GM18502 (cell line): ENCODE results near the gene UGCG.

ENCODE experiments used
- ATAC-seq: cut with Tn5 transposase; IDR thresholded peaks from one replicate; pipeline ENCODE4 v1.9.1; 2021; ENCODE audit warnings: mild to moderate bottlenecking; ENCODE audit not compliant: unreplicated experiment, poor library complexity

UGCG gene

GRCh38 chr9:111969622-111970021 lies 73.0 kb downstream of the UGCG start:
- ATAC-seq: no peak

GRCh38 chr9:111970827-111971226 lies 74.2 kb downstream of the UGCG start:
- ATAC-seq: no peak

GRCh38 chr9:111974092-111974681 lies 77.6 kb downstream of the UGCG start:
- ATAC-seq: no peak

- ATAC-seq: peak; percentile 64
Measured at GRCh38 chr9:111975709-111976108, 79.1 kb downstream of the UGCG start.

- ATAC-seq: no peak
Measured at GRCh38 chr9:111978616-111979015, 82.0 kb downstream of the UGCG start.

GRCh38 chr9:111979561-111979960 lies 82.9 kb downstream of the UGCG start:
- ATAC-seq: no peak

- ATAC-seq: no peak
Measured at GRCh38 chr9:111980398-111980797, 83.8 kb downstream of the UGCG start.

GRCh38 chr9:111983484-111983908 lies 86.9 kb downstream of the UGCG start:
- ATAC-seq: peak; percentile 74

- ATAC-seq: no peak
Measured at GRCh38 chr9:111984086-111984802, 87.6 kb downstream of the UGCG start.
